GM23338 (cell line): ENCODE data around the gene AFF2. TPM values are rescaled to one million over a fixed set of nuclear protein-coding genes. Genes with fewer than 3 reads are reported as not detected.

Source experiments
- ATAC-seq: fragments of 200-7000 bp; cut with Tn5 transposase; 3 replicates; pipeline ENCODE4 v1.9.1; 2020
- DNase-seq: peaks from one replicate; pipeline ENCODE4 v3.0.0-alpha.2; 2015; ENCODE audit warnings: low spot score
- H2AFZ ChIP-seq: fragments of 200-600 bp; sonication (generic); 2 replicates; pipeline ENCODE4 v1.8.0; 2016; ENCODE audit warnings: antibody characterized with exemption, mild to moderate bottlenecking, moderate library complexity
- H3F3A ChIP-seq: fragments of 200-600 bp; sonication (generic); replicated peaks from 2 replicates; pipeline ENCODE4 v1.8.0; 2017; ENCODE audit warnings: antibody characterized with exemption, mixed run types, low read depth
- H3K27ac ChIP-seq: fragments of 200-600 bp; sonication (generic); 2 replicates; pipeline ENCODE4 v1.6.1; 2016; ENCODE audit warnings: low read depth
- H3K27me3 ChIP-seq: fragments of 200-600 bp; sonication (generic); 2 replicates; pipeline ENCODE4 v1.8.0; 2016; ENCODE audit warnings: mild to moderate bottlenecking, mixed run types, moderate library complexity; ENCODE audit not compliant: insufficient read depth
- H3K36me3 ChIP-seq: fragments of 200-600 bp; sonication (generic); 2 replicates; pipeline ENCODE4 v1.8.0; 2016; ENCODE audit warnings: mild to moderate bottlenecking; ENCODE audit not compliant: insufficient read depth
- H3K4me1 ChIP-seq: fragments of 200-600 bp; sonication (generic); 2 replicates; pipeline ENCODE4 v1.8.0; 2016; ENCODE audit warnings: mild to moderate bottlenecking, moderate library complexity; ENCODE audit not compliant: insufficient read depth
- H3K4me2 ChIP-seq: fragments of 200-600 bp; sonication (generic); 2 replicates; pipeline ENCODE4 v1.7.1; 2017; ENCODE audit warnings: mixed run types
- H3K4me3 ChIP-seq: fragments of 200-600 bp; sonication (generic); 2 replicates; pipeline ENCODE4 v1.6.1; 2016; ENCODE audit warnings: mixed run types
- H3K79me2 ChIP-seq: fragments of 200-600 bp; sonication (generic); replicated peaks from 2 replicates; pipeline ENCODE4 v1.8.0; 2017; ENCODE audit warnings: mild to moderate bottlenecking; ENCODE audit not compliant: insufficient read depth
- H3K9me2 ChIP-seq: fragments of 200-600 bp; sonication (generic); 2 replicates; pipeline ENCODE4 v1.8.0; 2017; ENCODE audit not compliant: insufficient read depth
- H4K20me1 ChIP-seq: fragments of 200-600 bp; sonication (generic); replicated peaks from 2 replicates; pipeline ENCODE4 v1.8.0; 2017; ENCODE audit warnings: mild to moderate bottlenecking; ENCODE audit not compliant: insufficient read depth
- H3K27ac Mint-ChIP-seq: 2 replicates; pipeline ENCODE4 v1.8.0; 2020; ENCODE audit warnings: inconsistent platforms, mild to moderate bottlenecking, moderate library complexity, mixed read lengths
- H3K27me3 Mint-ChIP-seq: 3 replicates; pipeline ENCODE4 v1.8.0; 2022; ENCODE audit warnings: low read depth, mild to moderate bottlenecking, moderate library complexity, mixed read lengths, inconsistent platforms; ENCODE audit not compliant: insufficient read depth, poor library complexity
- H3K36me3 Mint-ChIP-seq: 3 replicates; pipeline ENCODE4 v1.8.0; 2021; ENCODE audit warnings: low read depth, mild to moderate bottlenecking, inconsistent platforms, moderate library complexity, mixed read lengths
- H3K4me1 Mint-ChIP-seq: 3 replicates; pipeline ENCODE4 v1.8.0; 2020; ENCODE audit warnings: mild to moderate bottlenecking, inconsistent platforms, mixed read lengths
- H3K4me3 Mint-ChIP-seq: 3 replicates; pipeline ENCODE4 v1.8.0; 2021; ENCODE audit warnings: moderate library complexity, mild to moderate bottlenecking, inconsistent platforms, mixed read lengths
- H3K9me3 Mint-ChIP-seq: 3 replicates; pipeline ENCODE4 v1.8.0; 2020; ENCODE audit warnings: moderate library complexity, mild to moderate bottlenecking, inconsistent platforms, mixed read lengths
- CREB1 ChIP-seq: fragments of 250-450 bp; sonication (Bioruptor Pico); IDR thresholded peaks from 2 replicates; pipeline ENCODE4 v1.5.0; 2020; ENCODE audit warnings: low read depth, mild to moderate bottlenecking, moderate library complexity
- ETS1 ChIP-seq: IDR thresholded peaks from 2 replicates; pipeline ENCODE4 v1.6.1; 2016; ENCODE audit warnings: antibody characterized with exemption
- EZH2 ChIP-seq: fragments of 200-600 bp; sonication (generic); IDR thresholded peaks from one replicate; pipeline ENCODE4 v1.8.0; 2017; ENCODE audit warnings: antibody characterized with exemption, mild to moderate bottlenecking, low read depth; ENCODE audit not compliant: unreplicated experiment
- EZH2phosphoT487 ChIP-seq: fragments of 200-600 bp; sonication (generic); IDR thresholded peaks from one replicate; pipeline ENCODE4 v1.8.1; 2018; ENCODE audit warnings: antibody characterized with exemption; ENCODE audit not compliant: unreplicated experiment
- JUNB ChIP-seq: IDR thresholded peaks from one replicate; pipeline ENCODE4 v1.6.1; 2016; ENCODE audit warnings: antibody characterized with exemption; ENCODE audit not compliant: unreplicated experiment
- NANOG ChIP-seq: IDR thresholded peaks from 2 replicates; pipeline ENCODE4 v1.6.1; 2016; ENCODE audit warnings: antibody characterized with exemption, borderline replicate concordance
- POLR2AphosphoS5 ChIP-seq: IDR thresholded peaks from 2 replicates; pipeline ENCODE4 v1.6.1; 2016; ENCODE audit warnings: antibody characterized with exemption, low read depth
- REST ChIP-seq: IDR thresholded peaks from one replicate; pipeline ENCODE4 v1.6.1; 2018; ENCODE audit warnings: antibody characterized with exemption; ENCODE audit not compliant: unreplicated experiment
- STAT1 ChIP-seq: IDR thresholded peaks from one replicate; pipeline ENCODE4 v1.6.1; 2016; ENCODE audit warnings: antibody characterized with exemption; ENCODE audit not compliant: unreplicated experiment
- ZNF114 ChIP-seq: fragments of 250-450 bp; sonication (Bioruptor Pico); IDR thresholded peaks from 2 replicates; pipeline ENCODE4 v1.5.0; 2020; ENCODE audit warnings: mild to moderate bottlenecking, moderate library complexity
- ZNF331 ChIP-seq: fragments of 250-450 bp; sonication (Bioruptor Pico); IDR thresholded peaks from 2 replicates; pipeline ENCODE4 v1.5.0; 2020; ENCODE audit warnings: low read depth, mild to moderate bottlenecking, moderate library complexity
- ZNF462 ChIP-seq: fragments of 250-450 bp; sonication (Bioruptor Pico); IDR thresholded peaks from 2 replicates; pipeline ENCODE4 v1.5.0; 2020; ENCODE audit warnings: mild to moderate bottlenecking, moderate library complexity
- polyA plus RNA-seq: library from polyadenylated mRNA; unstranded; fragments of >200 nt; fragmentation: Nextera tagmentation; extraction: Ambion mirVana; gene quantifications from 2 replicates; pipeline ENCODE4 v1.2.1, GENCODE V29; 2016
- total RNA-seq: library from RNA; depleted of rRNA; stranded (reverse); fragments of >200 nt; shearing (Covaris generic); gene quantifications from 2 replicates; pipeline ENCODE4 v1.2.3, GENCODE V29; 2014
- TF ChIP-seq, protein P1 (sequence below), 2 experiments: fragments of 200-600 bp in 1 of 2; sonication (generic) in 1 of 2; conservative IDR thresholded peaks; 2 replicates each; pipeline versions ENCODE4 v1.5.1 to v1.6.1; 2016 to 2017; ENCODE audit warnings: antibody characterized with exemption in 2 of 2, low read depth in 2 of 2, mild to moderate bottlenecking in 2 of 2, moderate library complexity in 1 of 2

AFF2 gene
- total and polyA plus RNA-seq, 2 experiments from 2014 or later = 1.6 to 5.8 TPM

DNA sequence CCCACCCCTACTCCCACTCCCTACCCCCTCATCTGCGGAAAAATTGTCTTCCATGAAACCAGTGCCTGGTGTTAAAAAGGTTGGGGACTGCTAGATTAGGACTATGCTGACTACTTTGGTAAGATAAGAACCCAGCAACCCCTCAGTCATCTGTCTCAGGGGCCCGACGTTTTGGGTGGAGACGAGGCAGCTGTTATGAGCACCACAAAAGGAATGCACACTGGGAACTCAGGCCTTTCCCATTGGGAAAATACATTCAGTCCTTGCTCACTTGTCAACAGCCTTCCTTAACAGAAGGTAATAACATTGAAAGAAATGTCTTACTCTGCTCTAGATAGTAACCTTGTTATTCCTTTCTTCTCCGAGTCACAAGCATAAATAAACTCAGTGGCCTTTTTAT, 310.8 kb downstream of the AFF2 start (continued):
- no peak for TF ChIP-seq CREB1 (CRISPR knock-in tag)
- no peak for TF ChIP-seq REST
- TF ChIP-seq JUNB = no peak

- no peak overlapping the region for H3K4me2 ChIP-seq
- H3K27ac ChIP-seq = no peak overlapping the region
- no peaks in the 10 kb centered on the region for H3K27me3 Mint-ChIP-seq
- no peak overlapping the region for H3K4me3 Mint-ChIP-seq
- H3F3A ChIP-seq = no peaks in the 10 kb centered on the region
- no peaks in the 10 kb centered on the region for H3K79me2 ChIP-seq
- H3K36me3 Mint-ChIP-seq = no peaks in the 10 kb centered on the region
- H3K4me1 ChIP-seq = no peaks in the 10 kb centered on the region
- H3K27ac Mint-ChIP-seq = no peak overlapping the region
- H2AFZ ChIP-seq = no peak overlapping the region
- H3K27me3 ChIP-seq = no peaks in the 10 kb centered on the region
- DNase-seq (no peak), ATAC-seq (no peak)
- peaks cover 21% of the 10 kb centered on the region for H3K4me1 Mint-ChIP-seq
- H3K36me3 ChIP-seq = no peaks in the 10 kb centered on the region
- no peak overlapping the region for H3K4me3 ChIP-seq
- no peaks in the 10 kb centered on the region for H4K20me1 ChIP-seq
- no peaks in the 10 kb centered on the region for H3K9me2 ChIP-seq
- H3K9me3 Mint-ChIP-seq = no peaks in the 10 kb centered on the region
- no peak for TF ChIP-seq ETS1
- TF ChIP-seq ZNF331 = no peak
- no peak for TF ChIP-seq CREB1 (CRISPR knock-in tag)
- no peak for TF ChIP-seq EZH2phosphoT487
- no peak for TF ChIP-seq EZH2
- TF ChIP-seq POLR2AphosphoS5 = no peak
- no peak for TF ChIP-seq ZNF462 (CRISPR knock-in tag)
- TF ChIP-seq JUNB = no peak
- no peak for TF ChIP-seq NANOG
- TF ChIP-seq ZNF114 (CRISPR knock-in tag) = no peak
- TF ChIP-seq STAT1 = no peak
- TF ChIP-seq, protein P1, sequence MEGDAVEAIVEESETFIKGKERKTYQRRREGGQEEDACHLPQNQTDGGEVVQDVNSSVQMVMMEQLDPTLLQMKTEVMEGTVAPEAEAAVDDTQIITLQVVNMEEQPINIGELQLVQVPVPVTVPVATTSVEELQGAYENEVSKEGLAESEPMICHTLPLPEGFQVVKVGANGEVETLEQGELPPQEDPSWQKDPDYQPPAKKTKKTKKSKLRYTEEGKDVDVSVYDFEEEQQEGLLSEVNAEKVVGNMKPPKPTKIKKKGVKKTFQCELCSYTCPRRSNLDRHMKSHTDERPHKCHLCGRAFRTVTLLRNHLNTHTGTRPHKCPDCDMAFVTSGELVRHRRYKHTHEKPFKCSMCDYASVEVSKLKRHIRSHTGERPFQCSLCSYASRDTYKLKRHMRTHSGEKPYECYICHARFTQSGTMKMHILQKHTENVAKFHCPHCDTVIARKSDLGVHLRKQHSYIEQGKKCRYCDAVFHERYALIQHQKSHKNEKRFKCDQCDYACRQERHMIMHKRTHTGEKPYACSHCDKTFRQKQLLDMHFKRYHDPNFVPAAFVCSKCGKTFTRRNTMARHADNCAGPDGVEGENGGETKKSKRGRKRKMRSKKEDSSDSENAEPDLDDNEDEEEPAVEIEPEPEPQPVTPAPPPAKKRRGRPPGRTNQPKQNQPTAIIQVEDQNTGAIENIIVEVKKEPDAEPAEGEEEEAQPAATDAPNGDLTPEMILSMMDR (conservative IDR thresholded peaks at IDR 0.05; ENCODE audit: low read depth in 2 of 2) = no peak
These were observed 313.0 kb downstream of the AFF2 start for GRCh38 chrX:148813422-148813821.
